Stimulated activated CD8-positive, alpha-beta memory T cell treated with anti-CD3 and anti-CD28 coated beads, Interleukin-15, amount 100 ng/mL, for 48 hours (primary cell): ENCODE data around the gene TBX3.

ENCODE experiments used
- DNase-seq, 2 donors: peaks; one replicate each; pipeline ENCODE4 v3.0.0-alpha.2; 2020; ENCODE audit warnings: low read depth in 2 of 2

The TBX3 gene

DNA sequence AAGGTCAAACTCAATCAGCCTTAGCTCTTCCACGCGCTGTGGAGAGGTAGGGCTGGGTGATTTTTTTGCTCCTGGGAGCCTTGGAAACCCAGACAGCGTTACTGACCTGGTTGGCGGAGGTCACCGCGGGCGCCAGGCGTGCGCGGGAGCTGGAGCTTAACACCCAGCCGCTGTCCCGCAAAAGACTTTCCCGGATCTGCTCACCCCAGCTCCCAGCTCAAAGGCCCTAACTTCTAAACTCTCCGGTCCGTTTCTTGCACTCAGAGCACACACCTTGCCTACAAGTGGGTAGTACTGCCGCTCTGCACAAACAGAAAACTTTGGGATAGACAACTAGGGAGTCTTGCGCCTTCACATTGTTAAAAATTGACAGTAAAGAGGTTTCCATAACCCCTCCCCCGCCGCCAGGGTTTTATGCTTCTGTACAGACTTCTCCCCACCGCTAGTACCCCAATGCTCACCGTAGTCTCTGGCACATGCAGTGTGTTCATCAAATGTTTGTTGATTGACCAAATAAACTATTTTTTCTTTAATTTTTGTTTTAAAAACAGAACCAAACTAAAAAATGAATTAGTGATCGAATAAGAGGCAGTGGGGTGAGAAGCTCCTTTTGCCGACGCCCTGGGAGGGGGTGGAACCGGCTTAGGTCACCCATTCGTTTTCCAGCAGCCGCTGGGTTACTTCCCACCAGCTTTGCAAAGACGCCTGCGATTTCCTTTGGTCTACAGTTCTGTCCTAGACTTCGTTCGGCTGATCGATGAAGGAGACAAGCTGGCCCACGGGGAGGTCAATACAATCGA, 12.7 kb upstream of the TBX3 start:
- no peak for DNase-seq

DNA sequence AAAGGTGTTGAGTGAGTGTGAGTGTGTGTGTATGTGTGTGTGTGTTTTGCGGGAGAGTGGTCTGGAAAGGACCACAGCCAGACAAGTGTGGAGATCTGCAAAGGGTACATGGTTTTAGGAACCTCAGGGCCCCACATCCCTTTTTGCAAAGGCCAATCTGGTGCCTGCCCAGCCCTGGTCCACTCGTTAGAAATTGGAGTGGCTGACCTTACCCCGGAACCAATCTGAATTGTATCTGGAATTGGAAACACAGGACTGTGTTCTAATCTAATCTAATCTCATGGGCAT, 11.3 kb upstream of the TBX3 start:
- no peak for DNase-seq

DNA sequence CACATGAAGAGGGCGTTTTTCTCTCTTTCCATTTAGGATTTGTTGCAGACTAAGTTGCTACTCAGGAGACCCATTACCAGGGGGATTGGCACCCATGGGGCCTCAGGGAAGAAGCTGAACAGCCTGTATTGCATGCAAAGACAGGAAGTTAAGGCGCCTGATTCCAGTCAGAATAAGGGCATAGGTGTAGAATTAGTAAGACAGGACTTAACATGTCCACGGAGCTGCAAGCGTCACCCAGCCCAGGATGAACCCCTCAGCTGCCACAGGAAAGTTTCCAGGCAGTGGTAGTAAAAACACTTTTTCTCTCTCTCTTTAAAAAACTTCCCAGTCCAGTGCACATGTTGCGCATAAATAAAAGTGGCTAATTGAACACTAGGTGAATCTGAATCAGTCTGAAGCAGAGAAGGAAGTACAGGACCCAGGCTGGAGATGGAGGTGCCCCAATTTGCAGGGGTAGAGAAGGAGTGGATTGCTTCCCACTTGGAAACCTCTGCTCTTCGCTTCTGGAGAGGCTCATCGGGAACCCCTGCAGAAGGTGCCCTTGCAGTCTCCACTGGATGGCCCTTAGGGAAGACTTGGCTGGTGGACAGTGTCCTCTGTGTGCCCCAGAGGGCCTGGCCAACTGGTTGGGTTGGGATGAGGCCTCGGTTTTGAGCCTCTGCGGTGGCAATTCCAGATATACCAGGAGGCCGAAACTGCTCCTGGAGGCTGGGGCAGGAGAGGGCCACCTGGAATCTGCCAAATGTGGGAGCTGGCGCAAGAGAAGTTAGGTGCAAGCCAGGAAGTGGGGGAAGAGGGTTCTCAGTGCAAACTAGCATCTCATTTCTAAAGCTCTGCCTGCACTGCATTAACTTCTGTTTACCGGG, 10.7 kb upstream of the TBX3 start:
- DNase-seq: no peak

DNA sequence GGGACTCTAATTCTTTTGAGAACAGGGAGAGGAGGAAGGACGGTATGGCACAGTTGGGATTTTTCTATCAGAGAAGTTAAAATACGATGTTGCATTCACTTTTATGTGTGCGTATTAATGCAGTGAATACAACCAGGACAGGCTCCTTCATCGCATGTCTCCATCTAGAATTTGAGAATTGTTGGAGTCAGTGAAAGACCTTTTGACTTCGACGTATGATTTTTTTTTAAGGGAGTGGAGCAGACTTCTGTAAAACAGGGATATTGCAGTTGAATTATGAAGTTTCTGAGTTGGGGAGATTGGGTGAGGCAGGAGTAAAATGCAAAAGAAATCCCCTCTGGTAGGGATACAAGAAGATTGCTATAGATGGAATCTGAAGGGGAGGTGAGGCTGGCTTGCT, 9.6 kb upstream of the TBX3 start:
- no peak for DNase-seq

DNA sequence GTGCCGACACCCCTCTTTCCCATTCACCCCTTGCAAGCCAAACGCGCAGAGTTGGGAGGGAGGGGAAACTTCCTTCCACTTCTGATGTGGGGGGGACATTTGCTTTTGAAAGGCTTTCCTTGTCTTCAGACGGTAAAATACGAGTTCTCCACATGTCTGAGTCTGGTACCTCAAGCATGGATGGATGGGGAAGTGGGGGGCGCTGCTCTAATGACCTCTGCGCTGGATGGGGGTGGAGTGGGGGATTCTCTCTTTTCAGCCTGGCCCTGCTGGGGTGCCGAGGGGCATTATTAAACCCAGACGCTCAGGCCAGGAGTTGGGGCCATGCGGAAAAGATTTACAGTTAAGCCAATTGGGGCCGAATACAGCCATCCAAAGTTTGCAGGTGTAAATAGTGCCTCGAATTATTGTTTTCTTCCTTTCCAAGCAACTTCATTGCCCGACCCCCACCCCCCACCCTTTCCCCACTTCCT, 9.1 kb upstream of the TBX3 start:
- no peak for DNase-seq

DNA sequence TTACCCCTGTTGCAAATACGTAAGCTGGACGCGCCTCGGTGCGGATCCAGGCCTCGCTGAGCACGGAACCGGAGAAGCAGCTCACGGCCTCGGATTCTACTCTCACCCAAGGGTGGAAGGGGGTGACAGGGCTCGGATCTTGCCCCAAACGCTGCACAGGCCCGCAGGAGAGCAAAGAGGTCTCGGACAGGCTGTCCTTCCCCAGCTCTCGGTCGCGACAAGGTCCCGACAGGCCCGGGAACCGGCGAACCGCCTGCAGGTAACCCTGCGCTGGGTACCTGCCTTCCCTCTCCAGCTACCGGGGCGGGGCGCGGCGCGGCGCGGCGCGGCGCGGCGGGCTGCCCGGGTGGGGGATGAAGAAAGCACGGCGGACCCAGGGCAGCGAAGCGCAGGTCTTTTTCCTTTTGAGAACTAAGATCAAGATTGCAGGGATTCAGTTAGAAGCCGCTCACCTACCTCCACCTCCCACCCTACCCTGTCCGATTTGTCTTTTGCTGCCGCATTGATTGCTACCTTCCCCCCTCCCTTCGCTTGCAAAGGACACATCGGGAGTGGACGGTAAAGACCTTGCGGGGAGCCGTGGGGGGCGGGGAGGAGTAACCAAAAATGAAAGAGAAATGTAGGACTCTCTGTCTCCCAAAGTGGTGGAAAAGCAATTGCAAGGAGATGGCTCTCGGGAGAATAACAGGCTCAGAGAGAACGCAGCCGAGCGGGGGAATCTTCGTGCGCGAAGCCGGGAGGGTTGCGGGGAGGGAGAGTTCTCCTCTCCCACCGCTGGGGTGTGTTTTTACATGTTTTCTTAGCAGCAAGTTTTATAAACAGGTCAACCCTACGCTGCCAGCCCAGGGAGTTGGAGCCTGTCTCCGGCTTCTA, 8.4 kb upstream of the TBX3 start:
- DNase-seq: no peak

DNA sequence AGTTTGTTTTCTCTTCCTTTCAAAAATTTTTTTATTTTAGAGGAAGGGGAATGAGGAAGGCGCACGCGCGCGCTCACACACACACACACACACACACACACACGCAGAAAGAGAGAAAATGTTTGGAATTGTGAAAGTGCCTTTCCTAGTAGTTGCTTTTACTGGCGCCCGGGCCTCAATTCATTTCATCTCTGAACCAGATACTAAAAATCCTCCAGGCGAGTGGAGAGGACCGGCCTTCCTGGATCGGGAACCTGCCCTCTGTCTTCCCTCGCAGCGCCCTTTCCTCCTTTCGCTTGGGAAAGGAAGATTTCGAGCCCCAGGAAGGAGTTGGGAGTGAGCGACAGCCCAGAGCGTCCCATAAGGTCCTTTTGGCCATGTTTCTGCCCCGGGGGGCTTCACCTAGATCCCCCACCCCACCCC, 7.8 kb upstream of the TBX3 start:
- DNase-seq: no peak

DNA sequence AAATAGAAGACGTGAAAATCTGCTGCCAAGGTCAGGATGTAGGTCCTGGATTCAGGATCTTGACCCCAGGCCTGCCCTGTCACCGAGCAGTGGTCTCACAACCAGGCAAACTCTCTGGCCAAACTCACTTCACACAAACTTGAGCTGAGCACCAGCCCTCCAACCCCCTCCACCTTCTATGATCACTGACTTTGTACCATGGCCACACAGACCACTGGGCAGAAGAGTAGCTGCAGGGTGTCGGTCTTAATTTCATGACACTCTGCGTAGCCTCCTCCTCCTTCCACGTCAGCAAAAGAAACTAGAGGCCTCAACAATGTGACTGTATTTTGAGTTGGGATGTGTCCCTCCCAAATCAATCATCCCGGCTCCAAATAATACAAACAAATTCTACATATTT, 7.2 kb upstream of the TBX3 start:
- DNase-seq: no peak

DNA sequence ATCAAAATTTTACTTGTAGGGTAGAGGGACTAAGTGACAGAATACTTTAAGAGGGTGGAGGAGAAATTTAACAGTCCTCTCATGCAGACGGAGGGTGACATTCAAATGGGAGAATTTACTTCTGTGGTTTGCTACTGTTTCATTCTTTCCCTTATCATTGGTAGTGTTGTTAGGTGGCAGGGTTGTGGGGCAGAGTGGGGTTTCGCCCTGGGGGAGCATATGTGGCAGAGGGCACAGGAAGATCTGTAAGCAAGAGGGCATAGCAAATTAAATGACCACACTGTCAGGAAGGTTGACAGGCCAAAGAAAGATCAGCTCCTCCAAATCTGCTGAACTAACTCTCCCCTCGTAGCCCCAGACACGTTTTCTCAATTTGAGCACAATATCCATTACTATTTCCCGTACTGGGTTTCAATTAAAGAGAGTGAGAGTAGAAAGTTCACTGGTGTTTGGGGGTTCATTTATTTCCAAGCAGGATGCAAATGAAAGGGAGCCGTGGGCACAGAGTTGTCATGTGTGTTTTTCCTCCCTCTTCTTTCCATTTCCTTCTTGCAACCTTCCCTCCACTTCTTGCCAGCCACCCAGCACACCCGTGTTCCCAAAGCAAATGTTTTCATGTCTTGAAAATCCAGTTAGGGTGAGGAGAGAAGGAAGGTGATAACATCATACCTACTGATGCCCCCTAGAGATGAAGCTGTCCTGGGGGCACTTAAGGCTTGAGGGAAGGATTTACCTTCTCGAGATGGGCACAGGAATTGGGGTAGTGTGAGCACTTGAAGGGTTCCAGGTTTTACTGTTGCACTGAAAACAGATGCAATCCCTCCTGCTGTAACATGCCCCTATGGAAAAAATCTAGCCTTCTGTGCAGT, 6.5 kb upstream of the TBX3 start:
- DNase-seq: no peak

DNA sequence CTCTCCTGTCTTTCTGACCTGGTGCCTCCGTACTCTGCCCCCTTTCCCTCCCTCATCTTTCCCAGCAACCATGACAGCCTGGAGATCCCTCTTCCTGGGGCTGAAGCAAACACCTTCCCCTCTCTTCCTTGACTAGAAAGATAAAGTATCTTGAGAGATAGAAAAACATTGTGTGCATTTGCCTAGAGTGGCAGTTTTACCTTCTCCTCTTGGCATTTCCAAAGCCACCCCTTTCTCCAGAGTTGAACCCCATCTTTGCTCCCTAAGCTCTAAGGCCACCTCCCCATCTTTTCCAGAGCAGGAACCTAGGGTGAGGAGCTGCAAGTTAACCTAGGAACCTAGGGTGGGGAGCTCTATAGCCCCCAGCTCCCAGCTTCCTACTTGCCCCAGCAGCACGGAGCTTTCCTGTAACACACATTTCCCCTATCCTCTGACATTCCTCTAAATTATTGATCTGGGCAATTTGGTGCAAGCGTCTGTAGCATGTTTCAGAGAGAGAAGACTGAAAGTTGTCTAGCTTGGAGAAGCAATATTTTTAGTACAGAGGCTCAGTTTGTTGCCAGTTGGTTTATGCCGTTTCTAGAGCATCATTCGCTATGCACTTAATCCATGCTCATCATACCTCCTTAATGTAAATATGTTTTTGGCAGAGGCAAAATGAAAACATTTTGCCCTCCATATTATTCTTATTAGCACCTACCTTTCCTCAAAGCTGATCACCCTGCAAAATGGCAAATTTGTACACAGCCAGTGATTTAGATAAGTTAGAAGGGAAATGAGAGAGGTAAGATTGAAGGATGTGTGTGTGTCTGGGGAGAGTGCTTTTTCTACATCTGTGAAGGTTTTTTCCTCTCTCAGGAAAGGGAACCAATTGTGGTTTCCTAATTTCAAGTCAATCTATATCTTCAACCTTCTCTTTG, 5.4 kb upstream of the TBX3 start:
- DNase-seq: no peak

DNA sequence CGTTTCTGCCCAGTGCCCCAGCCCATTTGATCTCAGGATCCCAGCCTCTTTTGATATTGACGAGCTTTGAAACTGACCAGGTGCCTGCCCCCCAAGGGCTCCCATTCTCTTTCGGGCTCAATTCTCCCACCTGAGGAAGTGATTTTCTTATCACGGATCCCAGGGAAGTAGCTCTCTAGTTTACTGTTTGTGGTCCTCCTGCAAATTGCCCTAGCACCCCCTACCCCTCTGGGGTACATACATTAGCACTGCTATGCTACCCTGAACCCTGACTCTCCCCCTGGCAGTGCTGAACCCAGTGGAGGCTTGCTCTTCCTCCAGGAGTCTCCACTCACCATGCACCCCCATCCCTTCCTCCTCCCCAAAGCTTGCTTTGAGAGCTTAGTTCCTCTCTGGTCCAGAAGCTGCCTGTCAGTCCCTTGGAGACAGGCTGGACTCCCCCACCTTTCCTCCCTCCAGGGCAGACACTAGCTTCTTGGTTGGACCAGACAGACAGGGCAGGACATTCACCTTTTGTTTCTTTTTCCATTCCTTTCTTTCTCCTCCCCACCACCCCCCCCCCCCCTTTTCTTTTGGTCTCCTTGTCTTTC, 4.4 kb upstream of the TBX3 start:
- DNase-seq: no peak

DNA sequence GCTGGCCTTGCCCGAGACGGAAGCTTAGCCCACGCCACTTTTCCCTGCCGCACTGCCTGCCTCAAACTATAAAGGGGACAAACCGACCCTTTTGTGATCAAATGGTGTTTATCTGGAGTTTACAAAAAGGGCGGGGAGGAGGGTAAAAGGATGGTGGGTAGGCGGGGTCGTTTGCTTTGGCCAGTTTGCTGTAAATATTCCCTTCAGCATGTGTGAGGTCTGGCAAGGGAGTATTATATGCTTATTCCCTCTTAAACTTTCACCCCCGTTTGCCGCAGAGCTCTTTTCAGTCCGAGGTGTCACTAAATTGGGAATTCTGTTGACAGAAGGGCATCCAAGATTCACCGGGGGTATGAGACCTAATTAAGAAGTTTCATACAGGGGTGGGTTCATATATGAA, 3.8 kb upstream of the TBX3 start:
- no peak for DNase-seq

DNA sequence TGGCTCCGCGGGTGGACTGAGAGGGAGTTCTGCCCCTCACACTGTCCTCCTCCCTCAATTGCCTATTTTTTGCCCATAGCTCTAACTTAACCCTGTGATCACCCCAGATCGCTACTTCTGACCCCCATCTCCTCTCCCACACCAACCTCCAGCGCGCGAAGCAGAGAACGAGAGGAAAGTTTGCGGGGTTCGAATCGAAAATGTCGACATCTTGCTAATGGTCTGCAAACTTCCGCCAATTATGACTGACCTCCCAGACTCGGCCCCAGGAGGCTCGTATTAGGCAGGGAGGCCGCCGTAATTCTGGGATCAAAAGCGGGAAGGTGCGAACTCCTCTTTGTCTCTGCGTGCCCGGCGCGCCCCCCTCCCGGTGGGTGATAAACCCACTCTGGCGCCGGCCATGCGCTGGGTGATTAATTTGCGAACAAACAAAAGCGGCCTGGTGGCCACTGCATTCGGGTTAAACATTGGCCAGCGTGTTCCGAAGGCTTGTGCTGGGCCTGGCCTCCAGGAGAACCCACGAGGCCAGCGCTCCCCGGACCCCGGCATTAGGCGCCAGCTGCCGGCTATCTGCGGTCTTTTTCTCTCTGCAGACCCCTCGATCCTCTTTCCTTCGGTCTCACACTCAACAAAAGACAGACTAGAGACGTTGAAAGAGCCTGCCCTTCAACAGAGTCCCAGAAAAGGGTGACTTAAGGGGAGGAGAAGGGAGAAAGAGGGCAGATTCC, 3.0 kb upstream of the TBX3 start:
- DNase-seq: no peak

DNA sequence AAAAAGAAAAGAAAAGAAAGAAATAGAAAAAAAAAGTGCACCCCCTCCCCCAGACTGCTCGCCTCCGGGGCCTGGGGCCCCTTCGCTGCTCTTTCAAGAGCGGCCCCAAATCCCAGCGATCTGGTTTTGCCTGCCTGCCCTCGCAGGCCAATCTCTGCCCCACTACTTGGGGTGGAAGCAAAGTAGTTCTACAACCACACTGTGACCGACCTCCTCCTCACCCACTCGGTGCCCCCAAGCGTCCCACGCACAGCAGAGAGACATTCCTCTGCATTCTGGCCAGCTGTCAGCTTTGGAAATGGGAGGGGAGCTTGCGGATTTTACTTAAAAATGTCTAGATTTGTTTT, 2.4 kb upstream of the TBX3 start:
- DNase-seq: no peak

DNA sequence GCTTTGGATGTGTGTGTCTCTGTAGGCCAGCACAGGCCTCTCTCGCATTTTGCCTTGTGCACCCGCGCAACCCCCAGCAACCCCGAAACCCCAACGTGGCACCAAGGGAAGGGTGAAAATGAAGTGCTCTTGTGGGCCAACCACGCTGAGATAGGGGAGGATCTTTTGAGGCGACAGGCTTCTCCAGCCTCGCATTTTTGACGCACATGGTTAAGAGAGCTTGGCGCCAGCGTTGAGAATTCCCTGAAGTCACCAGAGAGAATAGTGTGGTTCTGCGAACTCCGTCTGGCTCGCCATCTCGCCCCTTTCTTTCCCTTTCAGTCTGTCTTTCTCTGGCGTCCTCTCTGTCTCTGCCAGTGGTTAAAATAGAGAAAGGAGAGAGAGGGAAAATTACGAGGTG, 1.9 kb upstream of the TBX3 start:
- DNase-seq: no peak

DNA sequence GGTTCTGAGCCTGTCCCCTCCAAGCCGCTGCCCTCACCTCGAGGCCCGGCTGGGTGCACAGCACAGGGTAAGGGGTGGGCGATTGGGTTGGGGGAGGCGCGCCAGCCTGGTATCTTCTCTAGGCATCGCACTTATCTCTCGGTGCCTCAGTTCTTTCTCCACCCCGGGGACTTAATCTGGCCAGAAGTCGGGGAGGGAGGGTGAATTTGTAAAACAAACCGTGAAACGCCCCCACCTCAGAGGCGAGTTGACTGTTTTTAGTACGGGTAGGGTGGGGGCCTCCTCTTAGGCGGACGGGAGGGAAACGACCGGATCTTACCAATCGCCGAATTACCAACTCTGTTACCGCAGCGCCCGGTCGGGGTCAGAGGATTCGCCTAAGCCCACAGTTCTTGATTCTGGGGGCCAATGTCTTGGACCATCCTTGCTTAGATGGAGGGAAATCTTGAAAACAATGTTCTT, 1.4 kb upstream of the TBX3 start:
- DNase-seq: no peak

DNA sequence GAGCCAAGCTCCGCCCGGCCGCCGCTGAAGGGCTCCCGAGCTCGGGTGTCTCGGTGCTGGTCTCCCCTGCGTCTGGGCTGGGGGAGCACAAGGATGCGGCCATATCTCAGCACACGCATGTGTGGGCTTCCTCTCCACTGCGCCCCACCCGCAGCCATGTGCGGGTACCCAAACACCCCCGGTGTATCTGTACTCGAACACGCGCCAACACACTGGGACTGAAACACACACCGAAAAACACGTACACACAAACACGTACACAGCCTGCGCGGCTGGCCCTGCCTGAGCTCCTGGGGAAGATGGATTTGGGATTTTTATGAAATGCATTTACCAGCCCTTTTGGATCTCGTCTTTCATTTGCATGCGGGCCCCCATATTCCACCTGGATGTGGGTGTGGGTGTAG, 897 bp upstream of the TBX3 start:
- DNase-seq: no peak

DNA sequence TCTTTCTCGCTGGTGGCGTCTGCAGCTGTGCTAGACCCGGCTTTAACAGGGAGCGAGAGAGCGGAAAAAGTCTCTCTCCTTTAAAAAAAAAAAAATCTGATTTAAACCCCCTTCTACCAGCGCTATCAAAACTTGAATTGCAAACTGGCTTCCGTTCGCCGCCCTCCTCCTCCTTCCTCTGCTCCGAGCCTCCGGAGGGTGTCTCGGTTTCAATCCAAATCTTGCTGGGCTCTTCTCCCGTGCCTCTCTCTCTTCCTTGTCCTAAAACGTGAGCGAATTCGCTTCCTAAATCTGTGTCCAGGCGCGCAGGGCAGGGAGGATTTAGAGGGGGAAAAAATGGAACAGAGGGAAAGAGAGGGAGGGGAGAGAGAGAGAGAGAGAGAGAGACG, 272 bp downstream of the TBX3 start:
- no peak for DNase-seq
